Kidney glomerular epithelial cell (primary cell): ENCODE data around the gene CNOT3.

Experiments
- DNase-seq: peaks from one replicate; lab custom pipeline; 2025; lab: John Stamatoyannopoulos, UW

CNOT3 gene

GRCh38 chr19:54121259-54121658, 16.3 kb upstream of the CNOT3 start:
- DNase-seq: no peak

- no peak for DNase-seq
These were observed 13.9 kb upstream of the CNOT3 start for GRCh38 chr19:54123682-54124081.

- DNase-seq: no peak
These were observed 13.2 kb upstream of the CNOT3 start for GRCh38 chr19:54124393-54124792.

- no peak for DNase-seq
These were observed 11.8 kb upstream of the CNOT3 start for GRCh38 chr19:54125713-54126112.

- DNase-seq: no peak
These were observed 9.7 kb upstream of the CNOT3 start for GRCh38 chr19:54127688-54128440.

- DNase-seq: no peak
These were observed 9.2 kb upstream of the CNOT3 start for GRCh38 chr19:54128441-54128725.

GRCh38 chr19:54128796-54129616, 8.6 kb upstream of the CNOT3 start:
- no peak for DNase-seq

GRCh38 chr19:54129617-54129996, 8.0 kb upstream of the CNOT3 start:
- no peak for DNase-seq

- DNase-seq: no peak
These were observed 4.1 kb upstream of the CNOT3 start for GRCh38 chr19:54133312-54133956.

GRCh38 chr19:54133957-54134590, 3.5 kb upstream of the CNOT3 start:
- DNase-seq: no peak

GRCh38 chr19:54136086-54136863, 1.3 kb upstream of the CNOT3 start:
- no peak for DNase-seq

GRCh38 chr19:54136864-54137698, 481 bp upstream of the CNOT3 start:
- peak; percentile 100 for DNase-seq

GRCh38 chr19:54138489-54139256, 1.1 kb downstream of the CNOT3 start:
- no peak for DNase-seq

- no peak for DNase-seq
These were observed 3.8 kb downstream of the CNOT3 start for GRCh38 chr19:54141356-54141755.

GRCh38 chr19:54142166-54142780, 4.7 kb downstream of the CNOT3 start:
- DNase-seq: no peak

GRCh38 chr19:54145541-54146158, 8.1 kb downstream of the CNOT3 start:
- DNase-seq: no peak

- no peak for DNase-seq
These were observed 10.1 kb downstream of the CNOT3 start for GRCh38 chr19:54147676-54148075.

- no peak for DNase-seq
These were observed 10.6 kb downstream of the CNOT3 start for GRCh38 chr19:54148158-54148557.
